Calu3 (cell line): Measurements from ENCODE around the gene NAALADL2. TPM values are rescaled to one million over a fixed set of nuclear protein-coding genes. Genes with fewer than 3 reads are reported as not detected.
"Not testable (repeated sequence)": the region's sequence is repeated elsewhere in the genome, so short reads cannot be mapped to it uniquely, and the experiment has no call there.

Source experiments
- BruUV-seq: library from RNA; stranded (reverse); fragments of 400-500 nt; replicated peaks from 2 replicates; lab custom pipeline; 2021; lab: Mats Ljungman, UMichigan
- CTCF ChIA-PET: fragments of 300-600 bp; sonication (Branson Sonifier 250); formaldehyde crosslinking; loops from one replicate; lab custom pipeline; 2022; ENCODE audit warnings: antibody characterized with exemption; lab: Charles Lee
- DNase-seq: peaks from one replicate; pipeline ENCODE4 v3.0.0; 2022
- H3K27ac Mint-ChIP-seq: one replicate; pipeline ENCODE4 v1.8.0; 2022; ENCODE audit warnings: mixed read lengths; ENCODE audit not compliant: unreplicated experiment
- H3K27me3 Mint-ChIP-seq: one replicate; pipeline ENCODE4 v1.8.0; 2022; ENCODE audit warnings: mixed read lengths; ENCODE audit not compliant: unreplicated experiment
- H3K36me3 Mint-ChIP-seq: one replicate; pipeline ENCODE4 v1.8.0; 2022; ENCODE audit warnings: mild to moderate bottlenecking, moderate library complexity, mixed read lengths; ENCODE audit not compliant: insufficient read depth, unreplicated experiment
- H3K4me1 Mint-ChIP-seq: one replicate; pipeline ENCODE4 v1.8.0; 2022; ENCODE audit warnings: mild to moderate bottlenecking, low read depth, mixed read lengths; ENCODE audit not compliant: unreplicated experiment
- H3K4me3 Mint-ChIP-seq: one replicate; pipeline ENCODE4 v1.8.0; 2022; ENCODE audit warnings: mild to moderate bottlenecking, low read depth, moderate library complexity, mixed read lengths; ENCODE audit not compliant: unreplicated experiment
- H3K9me3 Mint-ChIP-seq: one replicate; pipeline ENCODE4 v1.8.0; 2022; ENCODE audit warnings: low read depth, mixed read lengths; ENCODE audit not compliant: unreplicated experiment
- intact Hi-C: fragments of 100-400 bp; cut with micrococcal nuclease; formaldehyde crosslinking; loops from one replicate; pipeline ENCODE4 v1.10.0; 2022; ENCODE audit not compliant: unreplicated experiment
- total RNA-seq: library from RNA; stranded (reverse); gene quantifications from 2 replicates; pipeline ENCODE4 v1.2.3, GENCODE V29; 2022
- TF ChIP-seq, protein P1 (sequence below): fragments of 200-600 bp; IDR thresholded peaks from one replicate; pipeline ENCODE4 v1.8.0; 2022; ENCODE audit warnings: antibody characterized with exemption; ENCODE audit not compliant: unreplicated experiment

Gene NAALADL2
- total RNA-seq, 1 experiment from 2014 or later = 36.9 TPM

GRCh38 chr3:175269394-175269793, 410.3 kb downstream of the NAALADL2 start:
- Mint-ChIP-seq H3K4me3 (no peak overlapping the region), H3K9me3 (no peaks in the 10 kb centered on the region), H3K36me3 (no peaks in the 10 kb centered on the region), H3K4me1 (peaks cover 6% of the 10 kb centered on the region), H3K27ac (no peak overlapping the region), H3K27me3 (no peaks in the 10 kb centered on the region)
- CTCF ChIA-PET = no interaction called here
- no TSS peak for BruUV-seq
- TF ChIP-seq, protein P1, sequence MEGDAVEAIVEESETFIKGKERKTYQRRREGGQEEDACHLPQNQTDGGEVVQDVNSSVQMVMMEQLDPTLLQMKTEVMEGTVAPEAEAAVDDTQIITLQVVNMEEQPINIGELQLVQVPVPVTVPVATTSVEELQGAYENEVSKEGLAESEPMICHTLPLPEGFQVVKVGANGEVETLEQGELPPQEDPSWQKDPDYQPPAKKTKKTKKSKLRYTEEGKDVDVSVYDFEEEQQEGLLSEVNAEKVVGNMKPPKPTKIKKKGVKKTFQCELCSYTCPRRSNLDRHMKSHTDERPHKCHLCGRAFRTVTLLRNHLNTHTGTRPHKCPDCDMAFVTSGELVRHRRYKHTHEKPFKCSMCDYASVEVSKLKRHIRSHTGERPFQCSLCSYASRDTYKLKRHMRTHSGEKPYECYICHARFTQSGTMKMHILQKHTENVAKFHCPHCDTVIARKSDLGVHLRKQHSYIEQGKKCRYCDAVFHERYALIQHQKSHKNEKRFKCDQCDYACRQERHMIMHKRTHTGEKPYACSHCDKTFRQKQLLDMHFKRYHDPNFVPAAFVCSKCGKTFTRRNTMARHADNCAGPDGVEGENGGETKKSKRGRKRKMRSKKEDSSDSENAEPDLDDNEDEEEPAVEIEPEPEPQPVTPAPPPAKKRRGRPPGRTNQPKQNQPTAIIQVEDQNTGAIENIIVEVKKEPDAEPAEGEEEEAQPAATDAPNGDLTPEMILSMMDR = no peak
- DNase-seq = no peak
- intact Hi-C loops = loop anchor here (5.0 to 10.0 kb wide), 2 partner anchors 315 to 418 kb away; no protein-coding TSS in a partner anchor

GRCh38 chr3:175270198-175270837, 411.2 kb downstream of the NAALADL2 start:
- no TSS peak for BruUV-seq
- no peak overlapping the region for H3K27ac Mint-ChIP-seq
- peaks cover 15% of the 10 kb centered on the region for H3K4me1 Mint-ChIP-seq
- H3K27me3 Mint-ChIP-seq = no peaks in the 10 kb centered on the region
- intact Hi-C loops = no loop called here
- TF ChIP-seq, protein P1 = no peak
- no peak for DNase-seq
- CTCF ChIA-PET = no interaction called here
- no peak overlapping the region for H3K4me3 Mint-ChIP-seq
- no peaks in the 10 kb centered on the region for H3K9me3 Mint-ChIP-seq
- H3K36me3 Mint-ChIP-seq = no peaks in the 10 kb centered on the region

- CTCF ChIA-PET = no interaction called here
- Mint-ChIP-seq H3K9me3 (no peaks in the 10 kb centered on the region), H3K27me3 (no peaks in the 10 kb centered on the region), H3K4me3 (no peak overlapping the region), H3K27ac (no peak overlapping the region), H3K4me1 (peaks cover 15% of the 10 kb centered on the region), H3K36me3 (no peaks in the 10 kb centered on the region)
- TF ChIP-seq, protein P1 = no peak
- BruUV-seq = no TSS peak
- DNase-seq = no peak
- intact Hi-C loops = no loop called here
These were observed 411.7 kb downstream of the NAALADL2 start for GRCh38 chr3:175270866-175271265.

DNA sequence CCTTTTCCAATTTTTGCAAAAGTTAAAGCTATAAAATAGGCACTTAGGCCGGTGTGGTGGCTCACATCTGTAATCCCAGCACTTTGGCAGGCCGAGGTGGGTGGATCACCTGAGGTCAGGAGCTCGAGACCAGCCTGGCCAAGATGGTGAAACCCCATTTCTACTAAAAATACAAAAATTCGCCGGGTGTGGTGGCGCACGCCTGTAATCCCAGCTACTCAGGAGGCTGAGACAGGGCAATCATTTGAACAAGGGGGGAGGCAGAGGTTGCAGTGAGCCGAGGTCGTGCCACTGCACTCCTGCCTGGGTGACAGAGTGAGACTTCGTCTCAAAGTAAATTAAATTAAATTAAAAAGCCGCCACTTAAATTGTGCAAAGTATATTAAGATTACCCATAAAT, 412.3 kb downstream of the NAALADL2 start:
- H3K9me3 Mint-ChIP-seq, BruUV-seq, DNase-seq, H3K27ac Mint-ChIP-seq, H3K4me3 Mint-ChIP-seq, H3K27me3 Mint-ChIP-seq, H3K36me3 Mint-ChIP-seq, intact Hi-C loops, CTCF ChIA-PET: not testable (repeated sequence)
- H3K4me1 Mint-ChIP-seq = peaks cover 15% of the 10 kb centered on the region

DNA sequence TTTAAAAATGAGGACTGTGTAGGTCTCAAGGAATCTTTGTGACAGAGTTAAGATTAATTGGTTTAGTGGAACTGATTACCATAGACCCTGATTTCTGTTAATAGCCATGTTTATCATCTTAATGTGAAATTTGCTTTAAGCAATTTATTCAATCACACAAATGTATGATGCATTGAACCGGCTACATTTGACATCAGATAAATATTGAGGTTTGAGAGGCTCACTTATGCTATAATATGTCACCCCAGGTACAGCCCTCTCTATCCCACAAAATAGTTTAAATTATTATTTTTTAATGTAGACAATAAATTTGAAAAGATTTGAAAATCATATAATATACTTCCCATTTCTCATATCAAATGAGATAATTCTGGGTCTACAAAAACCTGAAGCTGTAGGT, 413.3 kb downstream of the NAALADL2 start:
- no peaks in the 10 kb centered on the region for H3K36me3 Mint-ChIP-seq
- DNase-seq = no peak
- no peaks in the 10 kb centered on the region for H3K27me3 Mint-ChIP-seq
- H3K27ac Mint-ChIP-seq = no peak overlapping the region
- intact Hi-C loops = no loop called here
- BruUV-seq = no TSS peak
- peaks cover 15% of the 10 kb centered on the region for H3K4me1 Mint-ChIP-seq
- TF ChIP-seq, protein P1 = no peak
- H3K4me3 Mint-ChIP-seq = no peak overlapping the region
- CTCF ChIA-PET = no interaction called here
- H3K9me3 Mint-ChIP-seq = no peaks in the 10 kb centered on the region
